ENCODE results near the gene FAM43A.

The FAM43A gene

GRCh38 chr3:194723846-194724618 is 38.3 kb downstream of the FAM43A start:
- no peaks in the 10 kb centered on the region for H3F3A ChIP-seq (ENCODE audit: low read depth)
- no peak for TF ChIP-seq CTCF (conservative IDR thresholded peaks at IDR 0.05; ENCODE audit: low read length)
- TF ChIP-seq EZH2phosphoT487 (IDR thresholded peaks at IDR 0.05; ENCODE audit: borderline replicate concordance) = no peak
- H3K4me1 ChIP-seq (ENCODE audit: insufficient read depth, low read length, poor library complexity, severe bottlenecking) = no peaks in the 10 kb centered on the region
- no peak overlapping the region for H3K4me2 ChIP-seq (ENCODE audit: low read depth, low read length, poor library complexity, severe bottlenecking)
- H2AFZ ChIP-seq (ENCODE audit: low read length) = no peak overlapping the region
- H3K4me3 ChIP-seq (ENCODE audit: low read length, poor library complexity, severe bottlenecking) = no peak overlapping the region
- H3K9ac ChIP-seq (ENCODE audit: low read depth, low read length, poor library complexity, severe bottlenecking) = no peak overlapping the region
- H3K79me2 ChIP-seq (ENCODE audit: insufficient read depth, low read length) = no peaks in the 10 kb centered on the region
- H4K20me1 ChIP-seq (ENCODE audit: insufficient read depth, low read length, poor library complexity, severe bottlenecking) = no peaks in the 10 kb centered on the region
- H3K27me3 ChIP-seq (ENCODE audit: insufficient read depth, low read length, poor library complexity, severe bottlenecking) = no peaks in the 10 kb centered on the region
- H3K9me2 ChIP-seq (replicated peaks; ENCODE audit: low read depth, low read length) = no peaks in the 10 kb centered on the region
- H3K9me3 ChIP-seq (ENCODE audit: insufficient read depth, low read depth, low read length) = no peaks in the 10 kb centered on the region
- no peaks in the 10 kb centered on the region for H3K36me3 ChIP-seq (ENCODE audit: insufficient read depth, low read length)

GRCh38 chr3:194725346-194725745 is 39.7 kb downstream of the FAM43A start:
- Histone ChIP-seq H3K4me2 (ENCODE audit: low read depth, low read length, poor library complexity, severe bottlenecking) (no peak overlapping the region), H3K9me3 (ENCODE audit: insufficient read depth, low read depth, low read length) (no peaks in the 10 kb centered on the region), H3K79me2 (ENCODE audit: insufficient read depth, low read length) (no peaks in the 10 kb centered on the region), H3K4me1 (ENCODE audit: insufficient read depth, low read length, poor library complexity, severe bottlenecking) (no peaks in the 10 kb centered on the region), H4K20me1 (ENCODE audit: insufficient read depth, low read length, poor library complexity, severe bottlenecking) (no peaks in the 10 kb centered on the region), H3K27me3 (ENCODE audit: insufficient read depth, low read length, poor library complexity, severe bottlenecking) (no peaks in the 10 kb centered on the region), H3K9me2 (replicated peaks; ENCODE audit: low read depth, low read length) (no peaks in the 10 kb centered on the region), H3K9ac (ENCODE audit: low read depth, low read length, poor library complexity, severe bottlenecking) (no peak overlapping the region), H3F3A (ENCODE audit: low read depth) (no peaks in the 10 kb centered on the region), H2AFZ (ENCODE audit: low read length) (no peak overlapping the region), H3K4me3 (ENCODE audit: low read length, poor library complexity, severe bottlenecking) (no peak overlapping the region), H3K36me3 (ENCODE audit: insufficient read depth, low read length) (no peaks in the 10 kb centered on the region)
- no peak for TF ChIP-seq EZH2phosphoT487 (IDR thresholded peaks at IDR 0.05; ENCODE audit: borderline replicate concordance)
- TF ChIP-seq CTCF (conservative IDR thresholded peaks at IDR 0.05; ENCODE audit: low read length) = no peak

- no peaks in the 10 kb centered on the region for H3K9me3 ChIP-seq (ENCODE audit: insufficient read depth, low read depth, low read length)
- H2AFZ ChIP-seq (ENCODE audit: low read length) = no peak overlapping the region
- no peaks in the 10 kb centered on the region for H3K36me3 ChIP-seq (ENCODE audit: insufficient read depth, low read length)
- H3K79me2 ChIP-seq (ENCODE audit: insufficient read depth, low read length) = no peaks in the 10 kb centered on the region
- H3K4me2 ChIP-seq (ENCODE audit: low read depth, low read length, poor library complexity, severe bottlenecking) = no peak overlapping the region
- H3K4me1 ChIP-seq (ENCODE audit: insufficient read depth, low read length, poor library complexity, severe bottlenecking) = no peaks in the 10 kb centered on the region
- H3K4me3 ChIP-seq (ENCODE audit: low read length, poor library complexity, severe bottlenecking) = no peak overlapping the region
- H4K20me1 ChIP-seq (ENCODE audit: insufficient read depth, low read length, poor library complexity, severe bottlenecking) = no peaks in the 10 kb centered on the region
- H3K27me3 ChIP-seq (ENCODE audit: insufficient read depth, low read length, poor library complexity, severe bottlenecking) = no peaks in the 10 kb centered on the region
- no peak for TF ChIP-seq CTCF (conservative IDR thresholded peaks at IDR 0.05; ENCODE audit: low read length)
- TF ChIP-seq EZH2phosphoT487 (IDR thresholded peaks at IDR 0.05; ENCODE audit: borderline replicate concordance) = no peak
- H3K9me2 ChIP-seq (replicated peaks; ENCODE audit: low read depth, low read length) = no peaks in the 10 kb centered on the region
- no peaks in the 10 kb centered on the region for H3F3A ChIP-seq (ENCODE audit: low read depth)
- no peak overlapping the region for H3K9ac ChIP-seq (ENCODE audit: low read depth, low read length, poor library complexity, severe bottlenecking)
Measured at GRCh38 chr3:194727435-194728128, 41.9 kb downstream of the FAM43A start.

Data from Loucy (cell line).